Ishikawa (cell line): Measurements from ENCODE around the gene SRC.

ENCODE experiments used
- CEBPB ChIP-seq: IDR thresholded peaks from 2 replicates; pipeline ENCODE4 v1.6.1; 2012
- EGR1 ChIP-seq: IDR thresholded peaks from 2 replicates; pipeline ENCODE4 v1.6.1; 2012
- TAF1 ChIP-seq: IDR thresholded peaks from 2 replicates; pipeline ENCODE4 v1.6.1; 2012; ENCODE audit warnings: low read depth, mild to moderate bottlenecking
- TEAD4 ChIP-seq: IDR thresholded peaks from 2 replicates; pipeline ENCODE4 v1.6.1; 2012
- USF1 ChIP-seq: IDR thresholded peaks from 2 replicates; pipeline ENCODE4 v1.6.1; 2012

GRCh38 chr20:37299718-37300528 is 46.0 kb upstream of the SRC start:
- TF ChIP-seq TAF1 (no peak), USF1 (no peak), TEAD4 (no peak), CEBPB (no peak), EGR1 (no peak)
